ENCODE results near the gene MAP7.
"Not testable (repeated sequence)": the region's sequence is repeated elsewhere in the genome, so short reads cannot be mapped to it uniquely, and the experiment has no call there.

Gene MAP7

GRCh38 chr6:136437246-136437645 is 113.0 kb downstream of the MAP7 start:
- TF ChIP-seq CTCF (IDR thresholded peaks at IDR 0.05; ENCODE audit: low read depth, low read length) (no peak), EZH2phosphoT487 (IDR thresholded peaks at IDR 0.05; ENCODE audit: low read depth) (no peak)
- H4K20me1 ChIP-seq (ENCODE audit: insufficient read depth, low read length) = no peaks in the 10 kb centered on the region
- H2AFZ ChIP-seq (ENCODE audit: low read depth, low read length) = no peak overlapping the region
- no peak overlapping the region for H3K4me2 ChIP-seq (ENCODE audit: low read length)
- H3K4me1 ChIP-seq (ENCODE audit: low read length) = no peaks in the 10 kb centered on the region
- no peak overlapping the region for H3K27ac ChIP-seq (ENCODE audit: low read length)
- no peak overlapping the region for H3K9ac ChIP-seq (ENCODE audit: low read length)
- no peaks in the 10 kb centered on the region for H3K36me3 ChIP-seq (replicated peaks; ENCODE audit: low read depth, low read length)
- H3K27me3 ChIP-seq (ENCODE audit: low read depth, low read length) = no peaks in the 10 kb centered on the region
- H3K9me3 ChIP-seq (ENCODE audit: insufficient read depth, low read length) = no peaks in the 10 kb centered on the region
- no peaks in the 10 kb centered on the region for H3K79me2 ChIP-seq (ENCODE audit: low read length)
- H3K4me3 ChIP-seq (ENCODE audit: low read length) = no peak overlapping the region

- no peak overlapping the region for H3K27ac ChIP-seq (ENCODE audit: low read length)
- H3K36me3 ChIP-seq (replicated peaks; ENCODE audit: low read depth, low read length) = no peaks in the 10 kb centered on the region
- no peak overlapping the region for H2AFZ ChIP-seq (ENCODE audit: low read depth, low read length)
- H3K27me3 ChIP-seq (ENCODE audit: low read depth, low read length) = no peaks in the 10 kb centered on the region
- H3K9me3 ChIP-seq (ENCODE audit: insufficient read depth, low read length) = no peaks in the 10 kb centered on the region
- H3K4me2 ChIP-seq (ENCODE audit: low read length) = no peak overlapping the region
- no peaks in the 10 kb centered on the region for H3K79me2 ChIP-seq (ENCODE audit: low read length)
- no peak overlapping the region for H3K4me3 ChIP-seq (ENCODE audit: low read length)
- H3K4me1 ChIP-seq (ENCODE audit: low read length) = no peaks in the 10 kb centered on the region
- no peaks in the 10 kb centered on the region for H4K20me1 ChIP-seq (ENCODE audit: insufficient read depth, low read length)
- no peak overlapping the region for H3K9ac ChIP-seq (ENCODE audit: low read length)
- no peak for TF ChIP-seq EZH2phosphoT487 (IDR thresholded peaks at IDR 0.05; ENCODE audit: low read depth)
- no peak for TF ChIP-seq CTCF (IDR thresholded peaks at IDR 0.05; ENCODE audit: low read depth, low read length)
These were observed 115.1 kb downstream of the MAP7 start for GRCh38 chr6:136435101-136435500.

- not testable (repeated sequence) for H3K9ac ChIP-seq (ENCODE audit: low read length)
These were observed 118.9 kb downstream of the MAP7 start for GRCh38 chr6:136431306-136431705.

GRCh38 chr6:136429264-136430065 is 120.8 kb downstream of the MAP7 start:
- Histone ChIP-seq H4K20me1 (ENCODE audit: insufficient read depth, low read length) (no peaks in the 10 kb centered on the region), H3K9me3 (ENCODE audit: insufficient read depth, low read length) (no peaks in the 10 kb centered on the region), H3K27me3 (ENCODE audit: low read depth, low read length) (no peaks in the 10 kb centered on the region), H3K36me3 (replicated peaks; ENCODE audit: low read depth, low read length) (no peaks in the 10 kb centered on the region), H2AFZ (ENCODE audit: low read depth, low read length) (no peak overlapping the region), H3K4me2 (ENCODE audit: low read length) (no peak overlapping the region), H3K4me1 (ENCODE audit: low read length) (no peaks in the 10 kb centered on the region), H3K27ac (ENCODE audit: low read length) (no peak overlapping the region), H3K79me2 (ENCODE audit: low read length) (no peaks in the 10 kb centered on the region), H3K4me3 (ENCODE audit: low read length) (no peak overlapping the region), H3K9ac (ENCODE audit: low read length) (no peak overlapping the region)
- TF ChIP-seq EZH2phosphoT487 (IDR thresholded peaks at IDR 0.05; ENCODE audit: low read depth) (no peak), CTCF (IDR thresholded peaks at IDR 0.05; ENCODE audit: low read depth, low read length) (no peak)

More at GRCh38 chr6:136431306-136431705, 118.9 kb downstream of the MAP7 start:
- H3K79me2 ChIP-seq (ENCODE audit: low read length); H3K4me1 ChIP-seq (ENCODE audit: low read length); H3K36me3 ChIP-seq (replicated peaks; ENCODE audit: low read depth, low read length); H3K4me3 ChIP-seq (ENCODE audit: low read length); H2AFZ ChIP-seq (ENCODE audit: low read depth, low read length); H3K4me2 ChIP-seq (ENCODE audit: low read length); H3K27ac ChIP-seq (ENCODE audit: low read length); H4K20me1 ChIP-seq (ENCODE audit: insufficient read depth, low read length); H3K27me3 ChIP-seq (ENCODE audit: low read depth, low read length); H3K9me3 ChIP-seq (ENCODE audit: insufficient read depth, low read length): not testable (repeated sequence)

All from OCI-LY3 (cell line).